ENCODE data around the gene SIM1.

Gene SIM1, protein sequence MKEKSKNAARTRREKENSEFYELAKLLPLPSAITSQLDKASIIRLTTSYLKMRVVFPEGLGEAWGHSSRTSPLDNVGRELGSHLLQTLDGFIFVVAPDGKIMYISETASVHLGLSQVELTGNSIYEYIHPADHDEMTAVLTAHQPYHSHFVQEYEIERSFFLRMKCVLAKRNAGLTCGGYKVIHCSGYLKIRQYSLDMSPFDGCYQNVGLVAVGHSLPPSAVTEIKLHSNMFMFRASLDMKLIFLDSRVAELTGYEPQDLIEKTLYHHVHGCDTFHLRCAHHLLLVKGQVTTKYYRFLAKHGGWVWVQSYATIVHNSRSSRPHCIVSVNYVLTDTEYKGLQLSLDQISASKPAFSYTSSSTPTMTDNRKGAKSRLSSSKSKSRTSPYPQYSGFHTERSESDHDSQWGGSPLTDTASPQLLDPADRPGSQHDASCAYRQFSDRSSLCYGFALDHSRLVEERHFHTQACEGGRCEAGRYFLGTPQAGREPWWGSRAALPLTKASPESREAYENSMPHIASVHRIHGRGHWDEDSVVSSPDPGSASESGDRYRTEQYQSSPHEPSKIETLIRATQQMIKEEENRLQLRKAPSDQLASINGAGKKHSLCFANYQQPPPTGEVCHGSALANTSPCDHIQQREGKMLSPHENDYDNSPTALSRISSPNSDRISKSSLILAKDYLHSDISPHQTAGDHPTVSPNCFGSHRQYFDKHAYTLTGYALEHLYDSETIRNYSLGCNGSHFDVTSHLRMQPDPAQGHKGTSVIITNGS

GRCh38 chr6:100464903-100465700 is at the start of gene SIM1:
SIM1 (minus strand) TSS chr6:100464921; CDS start chr6:100463468, 1,453 bp downstream.
- peak; percentile 75 for DNase-seq

- no peak for DNase-seq
Measured at GRCh38 chr6:100512203-100512862, 47.6 kb upstream of the SIM1 start.

GRCh38 chr6:100509101-100509500 is 44.4 kb upstream of the SIM1 start:
- DNase-seq: no peak

DNA sequence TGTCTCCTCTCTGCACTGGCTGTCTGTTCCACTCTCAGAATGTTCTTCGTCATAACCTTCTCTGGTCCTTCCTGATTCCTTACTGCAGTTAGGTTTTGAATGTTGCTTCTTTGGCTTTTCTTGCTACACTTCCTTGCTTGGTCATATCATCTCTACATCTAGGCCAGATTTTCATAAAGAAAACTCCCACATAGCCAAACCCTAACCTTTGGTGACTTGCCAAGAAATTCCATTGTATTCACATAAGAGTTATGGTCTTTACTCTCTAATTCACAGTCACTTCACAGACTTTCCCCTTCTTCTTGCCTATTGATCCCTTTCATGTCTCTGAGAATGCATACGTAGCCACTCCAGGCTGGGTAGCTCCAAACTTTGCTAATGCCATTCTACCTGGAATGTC is 41.9 kb upstream of the SIM1 start:
- DNase-seq: no peak

DNA sequence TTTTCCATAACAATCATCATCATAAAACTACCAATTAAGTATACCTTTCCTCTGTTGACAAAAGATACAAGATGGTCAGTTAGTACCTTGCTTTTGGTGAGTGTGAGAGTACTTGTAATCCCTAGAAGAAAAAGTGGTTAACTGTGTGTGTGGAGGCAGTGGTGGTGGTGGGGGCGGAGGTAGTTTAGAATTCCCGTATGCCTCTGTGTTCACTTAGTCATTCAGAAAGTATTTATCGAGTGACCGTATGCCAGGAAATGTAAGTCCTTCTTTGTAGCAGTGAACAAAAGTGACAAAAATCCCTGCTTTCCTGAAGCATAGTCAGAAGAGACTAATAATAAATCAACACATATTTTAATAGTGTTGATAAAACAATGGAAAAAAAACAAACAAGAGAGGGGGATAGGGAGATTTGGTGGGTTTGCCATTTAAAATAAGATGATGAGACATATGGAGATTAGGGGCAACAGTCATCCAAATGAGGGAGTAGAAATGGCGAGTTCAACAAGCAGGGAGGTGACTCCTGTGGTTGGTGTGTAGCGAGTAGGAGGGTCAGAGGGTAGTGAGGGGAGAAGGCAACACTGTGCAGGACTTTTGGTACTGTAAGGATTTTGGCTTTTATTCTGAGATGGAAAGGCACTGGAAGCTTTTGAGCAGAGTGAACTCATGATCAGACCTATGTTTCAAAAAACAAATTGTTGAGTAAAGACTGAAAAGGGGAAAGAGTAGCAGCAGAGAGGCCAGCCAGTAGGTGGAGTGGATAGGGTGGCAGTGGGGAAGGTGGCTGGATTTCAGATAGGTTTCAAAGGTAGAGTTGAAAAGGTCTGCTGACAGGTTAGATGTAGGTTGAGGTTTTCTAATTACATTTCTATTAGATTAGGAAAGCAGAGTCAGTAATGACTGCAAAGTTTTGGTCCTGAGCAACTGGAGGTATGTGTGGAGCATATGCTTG is 40.3 kb upstream of the SIM1 start:
- no peak for DNase-seq

DNA sequence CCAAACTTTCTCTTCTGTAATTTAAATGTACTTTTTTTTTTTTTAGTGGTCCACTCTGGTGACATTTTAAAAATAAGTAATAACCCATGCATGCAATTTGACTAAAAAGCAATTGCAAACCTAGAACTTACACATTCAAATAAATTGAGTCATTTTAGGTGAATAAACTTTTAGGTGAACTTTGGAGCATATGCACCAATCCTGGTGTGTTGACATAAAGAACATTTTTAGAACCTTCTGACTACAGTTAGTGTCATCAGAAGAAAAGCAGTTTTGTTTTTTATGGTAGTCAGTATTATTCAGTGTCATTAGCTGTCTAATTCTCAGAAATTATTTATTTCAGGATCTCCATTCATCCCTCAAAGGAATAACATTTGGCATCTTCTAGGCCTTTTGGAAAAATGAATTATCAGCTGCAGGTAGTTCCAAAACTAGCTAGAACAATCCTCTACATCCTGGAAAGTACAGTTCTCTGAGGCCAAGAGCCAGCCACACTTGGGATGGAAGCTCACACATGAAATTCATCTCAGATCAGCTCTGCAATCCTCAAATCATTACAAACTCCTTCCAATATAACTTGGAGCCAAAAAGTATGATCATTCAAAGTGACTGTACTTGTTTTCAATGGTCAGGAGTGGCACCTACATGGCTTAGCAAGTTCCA is 38.5 kb upstream of the SIM1 start:
- no peak for DNase-seq

GRCh38 chr6:100493206-100493888 is 28.6 kb upstream of the SIM1 start:
- DNase-seq: no peak

DNA sequence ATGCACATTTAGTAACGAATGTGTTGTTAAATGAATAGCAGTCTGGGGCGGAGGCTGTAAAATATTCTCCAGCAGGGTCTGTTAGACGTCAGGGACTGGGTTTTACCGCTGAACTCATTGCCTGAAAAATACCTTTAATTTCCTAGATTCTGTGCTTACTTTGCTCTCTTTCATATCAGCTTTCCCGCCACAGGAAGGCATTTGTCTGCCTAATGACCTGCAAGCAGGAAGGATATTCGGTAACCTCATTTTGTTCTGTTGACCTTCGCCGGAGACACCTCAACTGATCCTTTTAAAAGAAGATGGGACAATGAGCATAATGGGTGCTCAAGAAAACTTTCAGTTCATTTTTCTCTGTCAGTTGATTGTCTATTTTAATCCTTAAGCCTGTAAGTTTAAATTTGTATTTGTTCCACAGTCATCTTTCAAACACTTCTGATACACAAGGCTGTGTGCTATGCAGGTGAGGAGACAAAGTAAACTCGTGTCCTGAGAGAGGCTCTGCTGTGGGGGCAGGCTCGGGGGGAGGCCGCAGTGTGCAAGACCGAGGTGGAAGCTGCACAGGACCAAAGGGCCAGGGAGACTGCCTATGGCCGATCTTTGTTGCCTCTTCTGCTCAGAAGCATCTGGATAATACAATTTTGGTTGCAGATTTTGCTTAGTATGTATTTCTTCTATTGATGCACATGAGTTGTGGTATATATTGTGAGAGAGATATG is 27.4 kb upstream of the SIM1 start:
- peak; percentile 9 for DNase-seq

DNA sequence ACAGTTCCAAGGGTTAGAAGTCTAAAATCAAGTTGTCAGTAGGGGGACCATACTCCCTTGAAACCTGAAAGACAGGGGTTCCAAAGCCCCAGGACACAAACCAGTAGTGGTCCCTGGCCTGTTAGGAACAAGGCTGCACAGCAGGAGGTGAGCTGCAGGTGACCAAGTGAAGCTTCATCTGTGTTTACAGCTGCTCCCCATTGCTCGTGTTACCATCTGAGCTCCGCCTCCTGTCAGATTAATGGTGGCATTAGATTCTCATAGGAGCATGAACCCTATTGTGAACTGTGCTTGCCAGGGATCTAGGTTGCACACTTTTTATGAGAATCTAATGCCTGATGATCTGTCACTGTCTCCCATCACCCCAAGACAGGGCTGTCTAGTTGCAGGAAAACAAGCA is 25.3 kb upstream of the SIM1 start:
- DNase-seq: no peak

- no peak for DNase-seq
Measured at GRCh38 chr6:100488244-100488643, 23.5 kb upstream of the SIM1 start.

DNA sequence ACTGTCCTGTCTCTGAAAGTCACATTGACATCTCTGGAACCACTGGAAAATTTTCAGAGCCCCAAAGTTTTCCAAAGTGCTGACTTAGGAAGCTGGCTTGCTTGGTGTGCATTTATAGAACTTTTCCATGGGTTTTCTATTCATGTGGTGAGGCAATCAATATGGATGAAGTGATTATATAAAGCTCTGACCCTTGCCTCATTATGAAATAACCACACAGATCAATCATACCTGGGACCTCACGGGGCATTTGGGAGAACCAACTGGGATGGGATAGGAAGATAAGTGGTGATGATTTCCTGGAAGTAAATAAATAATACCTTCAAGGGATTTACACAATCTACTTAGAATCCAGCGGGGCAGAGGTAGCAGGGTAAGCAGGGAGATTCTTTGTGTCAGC is 22.9 kb upstream of the SIM1 start:
- DNase-seq: no peak

- no peak for DNase-seq
Measured at GRCh38 chr6:100485268-100485667, 20.5 kb upstream of the SIM1 start.

- no peak for DNase-seq
Measured at GRCh38 chr6:100484474-100484873, 19.8 kb upstream of the SIM1 start.

DNA sequence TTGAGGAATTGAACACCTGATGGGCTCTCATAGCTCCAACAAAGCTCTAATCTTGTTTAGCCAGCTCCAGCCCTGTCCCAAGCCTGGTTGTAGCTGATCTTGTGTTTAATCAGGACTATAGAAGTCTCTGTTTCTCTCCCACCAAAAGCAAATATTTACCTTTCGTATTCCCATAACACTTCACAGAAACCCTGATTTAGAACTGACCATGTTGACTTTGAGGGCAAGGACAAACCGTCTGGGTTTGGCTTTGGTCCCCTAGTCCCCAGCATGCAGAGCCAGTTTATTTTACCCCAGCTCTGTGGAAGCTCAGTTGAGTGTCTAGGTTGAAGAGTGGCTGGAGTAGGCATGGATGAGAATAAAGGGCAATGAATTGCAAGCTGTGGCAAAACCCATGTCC is 18.0 kb upstream of the SIM1 start:
- DNase-seq: no peak

- DNase-seq: peak; percentile 17
Measured at GRCh38 chr6:100479179-100480035, 14.7 kb upstream of the SIM1 start.

GRCh38 chr6:100475554-100476320 is 11.0 kb upstream of the SIM1 start:
- no peak for DNase-seq

GRCh38 chr6:100473182-100473581 is 8.5 kb upstream of the SIM1 start:
- DNase-seq: no peak

- DNase-seq: no peak
Measured at GRCh38 chr6:100472674-100473073, 8.0 kb upstream of the SIM1 start.

All from NCI-H1436 (cell line).